IMR-90 (cell line): ENCODE measurements around the gene FAF1.

ENCODE experiments used
- CEBPB ChIP-seq: IDR thresholded peaks from 2 replicates; pipeline ENCODE4 v1.6.1; 2012; ENCODE audit warnings: low read depth, low read length, improper control_type of control experiment
- CHD1 ChIP-seq: IDR thresholded peaks from 2 replicates; pipeline ENCODE4 v1.6.1; 2012; ENCODE audit warnings: low read depth, low read length, improper control_type of control experiment
- FOS ChIP-seq: fragments of 150-350 bp; IDR thresholded peaks from 2 replicates; pipeline ENCODE4 v1.6.1; 2016; ENCODE audit warnings: low read depth, low read length
- MAFK ChIP-seq: IDR thresholded peaks from 2 replicates; pipeline ENCODE4 v1.6.1; 2012; ENCODE audit warnings: low read depth, low read length, improper control_type of control experiment
- MAZ ChIP-seq: IDR thresholded peaks from 2 replicates; pipeline ENCODE4 v1.6.1; 2012; ENCODE audit warnings: low read depth, mild to moderate bottlenecking, low read length, improper control_type of control experiment, moderate library complexity, borderline replicate concordance
- MXI1 ChIP-seq: IDR thresholded peaks from 2 replicates; pipeline ENCODE4 v1.6.1; 2012; ENCODE audit warnings: low read depth, mild to moderate bottlenecking, low read length, moderate library complexity, borderline replicate concordance
- POLR2A ChIP-seq: IDR thresholded peaks from 2 replicates; pipeline ENCODE4 v1.6.1; 2012; ENCODE audit warnings: mild to moderate bottlenecking, low read depth, low read length
- RAD21 ChIP-seq: IDR thresholded peaks from 2 replicates; pipeline ENCODE4 v1.6.1; 2012; ENCODE audit warnings: low read length, improper control_type of control experiment
- RFX5 ChIP-seq: IDR thresholded peaks from 2 replicates; pipeline ENCODE4 v1.8.0; 2012; ENCODE audit warnings: low read depth, mild to moderate bottlenecking, low read length, moderate library complexity
- SMC3 ChIP-seq: fragments of 150-350 bp; IDR thresholded peaks from 2 replicates; pipeline ENCODE4 v1.6.1; 2016; ENCODE audit warnings: low read depth, mild to moderate bottlenecking, antibody characterized with exemption, low read length, moderate library complexity
- TF ChIP-seq, protein P1 (sequence below): conservative IDR thresholded peaks from 2 replicates; pipeline ENCODE4 v1.5.1; 2012; ENCODE audit warnings: mild to moderate bottlenecking, low read depth, low read length, improper control_type of control experiment
- TF ChIP-seq, protein P2 (sequence below): fragments of 150-350 bp; IDR thresholded peaks from 2 replicates; pipeline ENCODE4 v1.6.1; 2016; ENCODE audit warnings: low read depth, mild to moderate bottlenecking, low read length, moderate library complexity, borderline replicate concordance
- TF ChIP-seq, protein P3 (sequence below): fragments of 150-350 bp; IDR thresholded peaks from 2 replicates; pipeline ENCODE4 v1.6.1; 2017; ENCODE audit warnings: mild to moderate bottlenecking, antibody characterized with exemption, low read length, low read depth

GRCh38 chr1:50420689-50421365 lies 539.2 kb downstream of the FAF1 start:
- TF ChIP-seq POLR2A (no peak), CEBPB (no peak), RAD21 (no peak), SMC3 (no peak), MXI1 (no peak), RFX5 (no peak), MAZ (no peak), FOS (no peak), CHD1 (no peak), MAFK (no peak)
- TF ChIP-seq, protein P1, sequence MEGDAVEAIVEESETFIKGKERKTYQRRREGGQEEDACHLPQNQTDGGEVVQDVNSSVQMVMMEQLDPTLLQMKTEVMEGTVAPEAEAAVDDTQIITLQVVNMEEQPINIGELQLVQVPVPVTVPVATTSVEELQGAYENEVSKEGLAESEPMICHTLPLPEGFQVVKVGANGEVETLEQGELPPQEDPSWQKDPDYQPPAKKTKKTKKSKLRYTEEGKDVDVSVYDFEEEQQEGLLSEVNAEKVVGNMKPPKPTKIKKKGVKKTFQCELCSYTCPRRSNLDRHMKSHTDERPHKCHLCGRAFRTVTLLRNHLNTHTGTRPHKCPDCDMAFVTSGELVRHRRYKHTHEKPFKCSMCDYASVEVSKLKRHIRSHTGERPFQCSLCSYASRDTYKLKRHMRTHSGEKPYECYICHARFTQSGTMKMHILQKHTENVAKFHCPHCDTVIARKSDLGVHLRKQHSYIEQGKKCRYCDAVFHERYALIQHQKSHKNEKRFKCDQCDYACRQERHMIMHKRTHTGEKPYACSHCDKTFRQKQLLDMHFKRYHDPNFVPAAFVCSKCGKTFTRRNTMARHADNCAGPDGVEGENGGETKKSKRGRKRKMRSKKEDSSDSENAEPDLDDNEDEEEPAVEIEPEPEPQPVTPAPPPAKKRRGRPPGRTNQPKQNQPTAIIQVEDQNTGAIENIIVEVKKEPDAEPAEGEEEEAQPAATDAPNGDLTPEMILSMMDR, result no peak
- TF ChIP-seq, protein P2, sequence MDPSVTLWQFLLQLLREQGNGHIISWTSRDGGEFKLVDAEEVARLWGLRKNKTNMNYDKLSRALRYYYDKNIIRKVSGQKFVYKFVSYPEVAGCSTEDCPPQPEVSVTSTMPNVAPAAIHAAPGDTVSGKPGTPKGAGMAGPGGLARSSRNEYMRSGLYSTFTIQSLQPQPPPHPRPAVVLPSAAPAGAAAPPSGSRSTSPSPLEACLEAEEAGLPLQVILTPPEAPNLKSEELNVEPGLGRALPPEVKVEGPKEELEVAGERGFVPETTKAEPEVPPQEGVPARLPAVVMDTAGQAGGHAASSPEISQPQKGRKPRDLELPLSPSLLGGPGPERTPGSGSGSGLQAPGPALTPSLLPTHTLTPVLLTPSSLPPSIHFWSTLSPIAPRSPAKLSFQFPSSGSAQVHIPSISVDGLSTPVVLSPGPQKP, result no peak
- TF ChIP-seq, protein P3, sequence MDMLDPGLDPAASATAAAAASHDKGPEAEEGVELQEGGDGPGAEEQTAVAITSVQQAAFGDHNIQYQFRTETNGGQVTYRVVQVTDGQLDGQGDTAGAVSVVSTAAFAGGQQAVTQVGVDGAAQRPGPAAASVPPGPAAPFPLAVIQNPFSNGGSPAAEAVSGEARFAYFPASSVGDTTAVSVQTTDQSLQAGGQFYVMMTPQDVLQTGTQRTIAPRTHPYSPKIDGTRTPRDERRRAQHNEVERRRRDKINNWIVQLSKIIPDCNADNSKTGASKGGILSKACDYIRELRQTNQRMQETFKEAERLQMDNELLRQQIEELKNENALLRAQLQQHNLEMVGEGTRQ, result no peak
